Right lobe of liver (tissue), 6 donors: Measurements from ENCODE around the gene CLTB. TPM values are rescaled to one million over a fixed set of nuclear protein-coding genes. Genes with fewer than 3 reads are reported as not detected.
A peak's percentile ranks its signal among the peaks of the same experiment; 100 is the strongest.

Experiments
- ATAC-seq, 4 donors: fragments of 200-7000 bp; cut with Tn5 transposase; one replicate each; pipeline ENCODE4 v1.9.1; 2020; ENCODE audit warnings: mild to moderate bottlenecking in 4 of 4, moderate library complexity in 4 of 4
- DNase-seq, 3 donors: peaks; one replicate each; pipeline ENCODE4 v3.0.0-alpha.2; 2020
- H3K27ac ChIP-seq, 3 donors: fragments of 200-600 bp; one replicate each; pipeline ENCODE4 v1.8.0; 2022
- H3K27me3 ChIP-seq, 2 donors: fragments of 200-600 bp; one replicate each; pipeline ENCODE4 v1.8.0; 2022
- H3K36me3 ChIP-seq, 4 donors: fragments of 200-600 bp; sonication (generic) in 1 of 4; one replicate each; pipeline versions ENCODE4 v1.5.1 to v1.8.0; 2017 to 2022; ENCODE audit warnings: control low read depth in 1 of 4
- H3K4me1 ChIP-seq, 4 donors: fragments of 200-600 bp; sonication (generic) in 1 of 4; one replicate each; pipeline versions ENCODE4 v1.5.1 to v1.8.0; 2017 to 2022; ENCODE audit warnings: control low read depth in 1 of 4
- H3K4me3 ChIP-seq, 3 donors: fragments of 200-600 bp; one replicate each; pipeline ENCODE4 v1.8.0; 2022
- H3K9me3 ChIP-seq, 4 donors: fragments of 200-600 bp; sonication (generic) in 1 of 4; one replicate each; pipeline versions ENCODE4 v1.5.1 to v1.8.0; 2017 to 2022; ENCODE audit warnings: control low read depth in 1 of 4
- POLR2A ChIP-seq: fragments of 450-650 bp; IDR thresholded peaks from one replicate; pipeline ENCODE4 v1.6.1; 2017; ENCODE audit warnings: antibody characterized with exemption, mild to moderate bottlenecking
- WGBS: methylation state at CpG from one replicate; pipeline ENCODE4 v1.1.6; 2018; ENCODE audit warnings: low coverage, low lambda C conversion rate; ENCODE audit not compliant: insufficient coverage; ENCODE audit errors: missing lambda C conversion rate; 5-methylcytosine and 5-hydroxymethylcytosine counted together
- intact Hi-C, 2 donors: fragments of 100-400 bp; cut with DNase I; formaldehyde crosslinking; loops; one replicate each; pipeline versions ENCODE4 v1.11.2 to v1.14.1; 2022
- total RNA-seq, 6 experiments: library from RNA; depleted of rRNA in 2 of 6; stranded (reverse); fragments of >200 nt in 2 of 6; fragmentation: NEBNext Ultra II Directional in 3 of 6; extraction: Animal tissue kit (Norgen Biotek cat#: 25700) in 3 of 6; gene quantifications; one replicate each; pipeline versions ENCODE4 v1.1.0 to v1.2.4, GENCODE V29; 2016 to 2023
- TF ChIP-seq, protein P1 (sequence below), 4 donors: fragments of 200-600 bp in 3 of 4; fragments of 450-650 bp in 1 of 4; IDR thresholded peaks; one replicate each; pipeline versions ENCODE4 v1.5.1 to v1.8.0; 2016 to 2022; ENCODE audit warnings: antibody characterized with exemption in 4 of 4, mild to moderate bottlenecking in 2 of 4
- donor health status: DM: no; HTN: yes; CAD: no.
- donor health status: DM: no; HTN: no; CAD: no.
- donor health status: DM: no; HTN: no; CAD: no.
- donor health status: DM: no; HTN: yes; CAD: no.
- donor health status: DM: no; HTN: yes; CAD: no.

Gene CLTB
- total RNA-seq, 6 experiments from 2014 or later = 28.6 to 73.0 (median 31.3) TPM

DNA sequence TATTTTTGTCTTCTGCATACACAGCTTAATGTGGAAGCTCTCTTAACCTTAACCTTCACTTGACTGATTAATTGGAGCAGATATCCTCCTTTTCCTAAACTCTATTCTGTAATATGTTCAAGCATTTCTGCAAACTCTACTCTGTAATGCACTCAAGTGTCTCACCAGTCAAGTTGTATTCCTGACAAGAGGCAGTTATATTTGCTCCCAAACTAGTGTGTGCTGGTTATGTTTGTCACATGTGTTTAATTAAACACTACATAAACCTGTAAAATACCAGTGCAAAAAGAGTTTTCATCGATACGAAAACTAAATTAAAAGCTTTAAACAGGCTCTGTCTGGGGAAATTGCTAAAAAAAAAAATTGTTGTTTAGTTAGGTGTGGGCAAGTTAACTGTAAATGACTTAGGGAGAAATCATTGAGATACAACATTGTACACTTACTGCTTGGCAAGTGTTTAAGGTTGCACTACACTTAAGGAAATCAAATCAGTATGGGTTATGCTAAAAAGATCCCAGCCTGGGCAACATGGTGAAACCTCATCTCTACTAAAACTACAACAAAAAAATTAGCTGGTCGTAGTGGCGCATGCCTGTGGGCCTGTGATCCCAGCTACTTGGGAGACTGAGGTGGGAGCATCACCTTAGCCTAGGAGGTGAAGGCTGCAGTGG lies 38.5 kb upstream of the CLTB start:
- DNase-seq (no peak), ATAC-seq (no peak)
- Histone ChIP-seq H3K27me3 (no peaks in the 10 kb centered on the region), H3K9me3 (no peaks in the 10 kb centered on the region), H3K4me1 (peaks cover 0 to 5% (median 0%) of the 10 kb centered on the region in 4 donors), H3K27ac (no peak overlapping the region), H3K4me3 (no peak overlapping the region), H3K36me3 (peaks cover 0 to 13% (median 0%) of the 10 kb centered on the region in 4 donors)
- no peak for TF ChIP-seq POLR2A
- TF ChIP-seq, protein P1, sequence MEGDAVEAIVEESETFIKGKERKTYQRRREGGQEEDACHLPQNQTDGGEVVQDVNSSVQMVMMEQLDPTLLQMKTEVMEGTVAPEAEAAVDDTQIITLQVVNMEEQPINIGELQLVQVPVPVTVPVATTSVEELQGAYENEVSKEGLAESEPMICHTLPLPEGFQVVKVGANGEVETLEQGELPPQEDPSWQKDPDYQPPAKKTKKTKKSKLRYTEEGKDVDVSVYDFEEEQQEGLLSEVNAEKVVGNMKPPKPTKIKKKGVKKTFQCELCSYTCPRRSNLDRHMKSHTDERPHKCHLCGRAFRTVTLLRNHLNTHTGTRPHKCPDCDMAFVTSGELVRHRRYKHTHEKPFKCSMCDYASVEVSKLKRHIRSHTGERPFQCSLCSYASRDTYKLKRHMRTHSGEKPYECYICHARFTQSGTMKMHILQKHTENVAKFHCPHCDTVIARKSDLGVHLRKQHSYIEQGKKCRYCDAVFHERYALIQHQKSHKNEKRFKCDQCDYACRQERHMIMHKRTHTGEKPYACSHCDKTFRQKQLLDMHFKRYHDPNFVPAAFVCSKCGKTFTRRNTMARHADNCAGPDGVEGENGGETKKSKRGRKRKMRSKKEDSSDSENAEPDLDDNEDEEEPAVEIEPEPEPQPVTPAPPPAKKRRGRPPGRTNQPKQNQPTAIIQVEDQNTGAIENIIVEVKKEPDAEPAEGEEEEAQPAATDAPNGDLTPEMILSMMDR (IDR thresholded peaks at IDR 0.05) = no peak
- intact Hi-C loops = no loop called here
- 97% methylated on average over 3 of the region's 4 CpGs for WGBS

DNA sequence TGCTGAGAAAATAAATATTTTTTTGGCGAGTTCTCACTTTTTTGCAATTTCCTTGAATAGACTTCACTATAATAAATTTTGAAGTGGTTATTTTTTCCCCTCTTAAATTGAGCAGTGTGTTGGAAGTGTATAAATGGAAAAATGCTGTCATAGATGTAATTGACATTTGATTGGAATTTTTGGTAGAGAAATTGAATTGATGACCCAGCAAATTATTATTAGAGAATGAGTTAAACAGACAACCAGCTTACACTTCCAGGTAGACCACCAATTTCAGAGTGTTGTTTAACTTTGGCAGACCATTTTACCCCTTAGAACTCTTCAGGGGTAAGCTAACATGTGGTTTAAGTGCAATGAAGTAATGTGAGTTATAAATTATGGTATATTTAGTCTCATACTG lies 33.7 kb upstream of the CLTB start:
- 50% methylated on average over 1 of the region's 1 CpG for WGBS
- Histone ChIP-seq H3K4me3 (no peak overlapping the region), H3K9me3 (no peaks in the 10 kb centered on the region), H3K27me3 (no peaks in the 10 kb centered on the region), H3K36me3 (peaks cover 0 to 10% (median 0%) of the 10 kb centered on the region in 4 donors), H3K4me1 (peaks cover 0 to 14% (median 9%) of the 10 kb centered on the region in 4 donors), H3K27ac (no peak overlapping the region)
- ATAC-seq (no peak), DNase-seq (no peak)
- no peak for TF ChIP-seq POLR2A
- TF ChIP-seq, protein P1 (IDR thresholded peaks at IDR 0.05) = no peak
- intact Hi-C loops = no loop called here

- H3K27me3 ChIP-seq = no peaks in the 10 kb centered on the region
- H3K9me3 ChIP-seq = no peaks in the 10 kb centered on the region
- H3K36me3 ChIP-seq = no peaks in the 10 kb centered on the region
- peak within 1 kb of the TSS; percentile 62 to 81 (median 72) for H3K4me3 ChIP-seq
- peaks cover 0 to 14% (median 9%) of the 10 kb centered on the region in 4 donors for H3K4me1 ChIP-seq
- DNase-seq (peak; percentile 96 to 97 (median 96)), ATAC-seq (peak; percentile 96 to 98 (median 96))
- H3K27ac ChIP-seq = peak within 1 kb of the TSS; percentile 91 to 96 (median 91)
- WGBS = 0% methylated on average over 16 of the region's 50 CpGs
- intact Hi-C loops = loop anchor here in 1 of 2 donors (10.0 kb wide), 1 partner anchor 87 kb away; the partner anchor contains the start of gene RNF44
- TF ChIP-seq POLR2A = peak; percentile 83
- TF ChIP-seq, protein P1 (IDR thresholded peaks at IDR 0.05) = peak; percentile 97 to 99 (median 98)
Measured at GRCh38 chr5:176447978-176448608, 31.8 kb upstream of the CLTB start, which contains the start of gene FAF2. TSS of gene FAF2 (plus strand) at chr5:176448385. CDS start at chr5:176448408, 23 bp downstream.

- Histone ChIP-seq H3K4me3 (peak overlapping the region; percentile 62 to 81 (median 72)), H3K9me3 (no peaks in the 10 kb centered on the region), H3K27me3 (no peaks in the 10 kb centered on the region), H3K27ac (peak overlapping the region; percentile 91 to 96 (median 91)), H3K36me3 (no peaks in the 10 kb centered on the region), H3K4me1 (peaks cover 0 to 14% (median 9%) of the 10 kb centered on the region in 4 donors)
- TF ChIP-seq, protein P1 (IDR thresholded peaks at IDR 0.05) = no peak
- TF ChIP-seq POLR2A = no peak
- DNase-seq (peak; percentile 64 to 80 (median 73)), ATAC-seq (peak in 3 of 4 donors; percentile 51 to 55 (median 53))
- 0% methylated on average over 10 of the region's 34 CpGs for WGBS
- intact Hi-C loops = loop anchor here in 1 of 2 donors (10.0 kb wide), 1 partner anchor 87 kb away; the partner anchor contains the start of gene RNF44
Measured at GRCh38 chr5:176447591-176447977, 31.2 kb upstream of the CLTB start.
